HG02610 (cell line): ENCODE data around the gene OR6S1.

Experiments
- ATAC-seq: cut with Tn5 transposase; IDR thresholded peaks from one replicate; pipeline ENCODE4 v1.9.1; 2021; ENCODE audit warnings: mild to moderate bottlenecking, moderate library complexity; ENCODE audit not compliant: unreplicated experiment

Gene OR6S1, protein sequence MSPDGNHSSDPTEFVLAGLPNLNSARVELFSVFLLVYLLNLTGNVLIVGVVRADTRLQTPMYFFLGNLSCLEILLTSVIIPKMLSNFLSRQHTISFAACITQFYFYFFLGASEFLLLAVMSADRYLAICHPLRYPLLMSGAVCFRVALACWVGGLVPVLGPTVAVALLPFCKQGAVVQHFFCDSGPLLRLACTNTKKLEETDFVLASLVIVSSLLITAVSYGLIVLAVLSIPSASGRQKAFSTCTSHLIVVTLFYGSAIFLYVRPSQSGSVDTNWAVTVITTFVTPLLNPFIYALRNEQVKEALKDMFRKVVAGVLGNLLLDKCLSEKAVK

GRCh38 chr14:20641591-20641990 lies at the start of gene OR6S1:
Gene OR6S1, minus strand, starts transcription at chr14:20641691. Its CDS starts 0 bp downstream, at chr14:20641691.
- ATAC-seq: no peak

DNA sequence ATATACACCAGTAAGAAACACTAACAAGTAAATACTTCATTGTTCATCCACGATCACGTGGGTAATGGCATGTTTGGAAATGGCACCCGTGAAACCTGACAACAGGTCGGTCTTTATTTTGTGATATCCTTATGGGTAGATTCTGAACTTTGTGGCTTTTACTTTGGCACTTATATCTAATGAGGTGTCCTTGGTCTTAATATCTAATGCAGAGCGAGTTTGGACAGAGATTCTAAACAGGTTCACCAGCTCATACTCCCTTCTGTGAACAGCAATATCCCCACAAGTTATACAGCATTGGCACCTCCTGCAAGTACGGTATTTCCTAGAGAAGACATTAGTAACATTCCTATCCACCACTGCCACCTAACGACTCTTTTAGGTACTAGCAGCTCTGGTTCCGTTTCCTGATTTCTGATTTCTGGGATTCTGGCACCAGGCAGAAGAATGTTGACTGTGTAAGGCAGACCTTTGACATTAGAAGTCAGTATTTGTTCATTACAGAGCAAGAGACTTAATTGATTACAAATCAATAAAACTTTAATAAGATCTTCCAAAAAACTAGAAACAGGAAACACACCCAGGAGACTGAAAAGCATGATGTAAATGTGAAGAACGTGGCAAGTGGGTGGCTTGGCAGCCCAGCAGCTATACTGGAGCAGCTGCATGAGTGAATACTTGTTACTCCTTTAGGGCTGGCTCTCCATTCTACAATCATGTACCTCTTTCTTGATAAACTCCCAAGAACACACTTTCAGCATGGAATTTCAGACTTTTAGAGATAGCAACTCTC lies 49.6 kb upstream of the OR6S1 start:
- ATAC-seq: no peak

GRCh38 chr14:20688167-20688839 lies 46.8 kb upstream of the OR6S1 start, which contains the start of gene ANG:
Gene ANG, plus strand, starts transcription at chr14:20688764. Its CDS starts 4,801 bp downstream, at chr14:20693565.
- ATAC-seq: no peak

DNA sequence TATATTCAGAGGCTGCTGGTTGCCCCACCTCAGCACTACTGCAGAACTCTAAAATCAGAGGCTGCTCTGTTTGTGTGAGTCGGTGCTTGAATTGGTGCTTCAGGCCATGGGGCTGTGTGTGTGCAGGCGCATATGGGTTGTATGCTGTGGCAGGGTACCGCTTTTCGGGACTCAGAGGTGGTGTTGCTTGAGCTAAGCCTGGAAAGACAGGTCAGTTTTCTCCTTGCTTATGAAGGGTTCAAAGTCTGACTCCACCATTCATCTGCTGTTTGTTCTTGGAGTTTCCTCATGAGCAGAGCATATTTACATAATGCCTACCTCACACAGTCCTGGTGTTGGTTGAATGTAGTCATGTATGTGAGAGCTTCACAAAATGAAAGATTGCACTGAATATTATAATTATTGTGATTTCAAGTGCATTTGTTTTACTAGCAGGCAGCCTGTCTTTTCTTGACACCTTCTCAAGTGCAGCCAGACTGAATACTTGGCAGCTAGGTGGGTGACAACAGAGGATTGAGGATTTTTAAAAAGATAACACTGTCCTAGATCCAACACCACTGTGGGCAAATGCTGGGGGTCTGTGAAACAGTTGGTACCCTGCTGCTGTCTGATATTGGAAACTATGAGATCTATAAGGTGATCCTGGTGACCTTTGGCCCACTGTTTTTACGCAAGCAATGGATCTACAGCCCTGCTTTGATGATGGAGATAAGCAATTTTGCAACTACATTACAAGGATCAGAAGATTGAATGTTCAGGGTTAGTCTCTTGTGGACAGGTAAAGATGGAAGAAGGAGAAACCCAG lies 46.1 kb upstream of the OR6S1 start:
- ATAC-seq: no peak

DNA sequence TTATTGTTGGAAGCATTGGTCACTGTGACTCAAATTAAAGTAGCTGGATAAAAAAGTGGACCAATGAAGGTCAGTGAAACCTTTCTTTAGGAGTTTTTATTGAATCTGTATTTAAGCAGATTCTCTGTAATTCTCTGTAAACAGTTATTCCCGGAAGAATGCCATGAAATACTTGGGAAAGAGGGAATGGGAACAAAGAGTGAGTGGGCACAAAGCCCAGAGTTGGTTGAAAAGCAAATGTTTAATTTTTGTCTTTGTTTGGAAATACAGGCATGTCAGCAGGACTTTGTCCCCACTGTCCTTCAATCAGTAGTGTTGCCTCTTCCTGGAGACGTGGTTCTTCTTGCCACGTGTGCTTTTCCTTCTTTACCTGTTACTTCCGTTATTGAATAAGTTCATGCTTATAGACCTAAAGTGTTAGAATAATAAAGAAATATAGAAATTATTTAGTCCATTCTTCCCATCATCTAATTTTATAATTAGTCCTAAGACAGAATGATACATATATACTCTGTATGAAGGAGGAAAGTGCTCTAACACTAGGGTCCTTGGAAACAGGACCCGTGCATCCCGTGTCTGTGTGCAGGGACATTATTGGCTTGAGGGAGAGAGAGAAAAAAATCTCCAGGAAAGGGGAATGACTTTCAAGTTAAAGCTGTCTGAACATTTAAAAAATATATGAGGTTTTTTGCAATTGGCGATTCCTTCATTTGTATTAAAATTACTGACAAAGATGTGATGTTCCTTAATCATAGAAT lies 45.1 kb upstream of the OR6S1 start:
- ATAC-seq: no peak

DNA sequence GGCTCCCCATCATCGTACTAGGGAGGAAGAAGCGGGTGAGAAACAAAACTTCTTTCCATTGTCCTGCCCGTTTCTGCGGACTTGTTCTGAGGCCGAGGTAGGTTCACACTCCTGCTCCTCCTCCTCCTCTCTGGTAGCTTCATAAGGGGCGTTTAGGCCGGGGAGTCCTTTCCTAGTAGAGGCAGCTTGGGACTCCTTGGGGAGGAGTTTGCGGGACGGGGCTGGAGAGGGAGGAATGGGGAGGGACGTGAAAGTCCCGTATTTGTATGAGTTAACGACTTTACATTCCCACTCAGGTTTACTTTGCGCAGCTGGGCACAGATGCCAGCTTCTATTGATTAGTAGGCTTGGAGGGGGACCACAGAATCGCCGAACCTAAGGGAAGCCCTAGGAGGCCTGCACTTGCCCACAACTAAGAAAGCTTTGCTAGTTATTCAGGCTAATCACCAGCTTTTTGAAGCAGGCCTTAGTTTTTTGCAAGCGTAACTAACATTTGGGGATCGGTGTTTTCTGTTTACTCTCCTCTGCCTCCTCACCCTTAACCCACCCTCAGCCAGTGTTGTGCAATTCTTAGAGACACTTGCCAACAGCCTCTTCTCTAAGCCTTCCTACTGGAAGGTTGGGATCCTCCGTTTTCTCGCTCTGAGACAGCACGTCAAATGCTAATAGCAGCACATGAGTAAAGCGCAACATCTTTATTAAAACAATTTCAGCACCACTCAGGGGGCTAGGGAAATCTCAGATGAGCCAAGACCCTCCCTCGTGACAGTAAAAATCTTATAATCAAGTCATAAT lies 43.4 kb upstream of the OR6S1 start:
- no peak for ATAC-seq

- peak; percentile 23 for ATAC-seq
Measured at GRCh38 chr14:20683891-20684661, 42.6 kb upstream of the OR6S1 start, which contains the start of gene RNASE4. Gene RNASE4, plus strand, starts transcription at chr14:20684560. Its CDS starts 14,812 bp downstream, at chr14:20699372.

- peak; percentile 33 for ATAC-seq
Measured at GRCh38 chr14:20683125-20683890, 41.8 kb upstream of the OR6S1 start.

DNA sequence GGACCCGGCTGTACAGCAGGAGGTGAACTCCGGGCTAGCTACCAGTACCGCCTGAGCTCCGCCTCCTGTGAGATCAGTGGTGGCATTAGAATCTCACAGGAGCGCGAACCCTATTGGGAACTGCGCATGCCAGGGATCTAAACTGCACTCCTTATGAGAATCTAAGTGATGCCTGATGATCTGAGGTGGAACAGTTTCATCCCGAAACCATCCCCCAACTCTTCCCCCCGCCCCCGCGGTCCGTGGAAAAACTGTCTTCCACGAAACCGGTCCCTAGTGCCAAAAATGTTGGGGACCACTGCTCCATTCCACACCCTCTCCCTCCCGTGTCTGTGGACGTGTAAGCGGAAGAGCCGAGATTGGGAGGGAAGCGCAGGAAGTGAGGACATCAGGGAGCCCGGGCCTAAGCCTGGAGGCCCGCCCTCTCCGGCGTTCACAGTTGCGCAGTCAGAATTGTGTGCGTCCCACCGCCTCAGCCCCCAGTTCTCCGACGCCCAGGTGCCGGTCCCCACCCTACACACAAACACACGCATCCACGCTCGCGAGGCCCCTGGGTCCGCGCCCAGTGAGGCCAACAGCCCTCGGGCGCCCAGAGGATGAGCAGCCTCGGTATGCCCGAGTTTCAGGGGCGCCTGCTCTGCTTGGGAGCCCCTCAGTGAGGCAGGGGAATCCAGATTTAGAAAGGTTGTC lies 41.1 kb upstream of the OR6S1 start:
- peak; percentile 54 for ATAC-seq

GRCh38 chr14:20682127-20682434 lies 40.6 kb upstream of the OR6S1 start:
- ATAC-seq: no peak

- ATAC-seq: peak; percentile 26
Measured at GRCh38 chr14:20681348-20682126, 40.0 kb upstream of the OR6S1 start.

DNA sequence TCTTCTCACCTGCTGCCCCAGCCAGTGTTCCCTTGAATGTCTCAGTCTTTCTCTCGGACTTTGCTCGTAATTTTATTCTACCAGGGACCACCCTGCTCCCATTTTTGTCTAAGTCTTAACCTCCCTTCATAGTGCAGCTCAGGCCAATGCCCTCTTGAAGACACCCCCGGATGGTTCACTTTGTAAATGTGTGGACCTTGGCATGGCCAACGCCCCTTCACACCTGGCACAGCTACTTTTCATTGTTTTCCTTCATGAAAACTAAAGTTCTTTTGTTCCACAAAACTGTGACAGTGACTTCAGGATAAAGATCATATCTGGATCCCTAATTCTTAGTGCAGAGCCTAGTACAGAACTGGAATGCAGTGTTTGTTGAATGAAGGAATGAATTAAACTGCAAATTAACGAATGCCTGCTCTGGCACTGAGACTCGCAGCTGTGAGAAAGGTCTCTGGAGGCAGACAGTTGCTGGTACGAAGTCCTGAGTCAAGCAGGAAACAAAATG lies 39.4 kb upstream of the OR6S1 start:
- peak; percentile 29 for ATAC-seq

DNA sequence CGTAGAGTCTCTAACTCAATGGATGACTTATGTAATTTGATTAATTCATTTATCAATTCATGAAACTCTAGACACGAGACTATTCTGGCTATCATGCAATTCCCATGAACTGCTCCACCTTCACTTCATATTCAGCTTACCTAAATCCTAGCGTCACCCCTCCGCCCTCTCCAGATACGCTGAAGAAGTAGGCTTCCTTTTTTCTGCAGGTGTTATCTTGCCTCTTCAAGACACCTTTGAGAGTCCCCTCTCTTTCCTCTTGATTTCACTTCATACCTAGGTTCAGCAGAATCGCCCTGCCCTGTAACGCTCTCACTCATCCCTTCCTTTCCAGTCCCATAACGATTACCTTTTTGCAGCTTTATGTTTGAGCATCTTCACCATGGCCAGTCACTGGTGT lies 38.9 kb upstream of the OR6S1 start:
- no peak for ATAC-seq

GRCh38 chr14:20679907-20680306 lies 38.4 kb upstream of the OR6S1 start:
- ATAC-seq: no peak

DNA sequence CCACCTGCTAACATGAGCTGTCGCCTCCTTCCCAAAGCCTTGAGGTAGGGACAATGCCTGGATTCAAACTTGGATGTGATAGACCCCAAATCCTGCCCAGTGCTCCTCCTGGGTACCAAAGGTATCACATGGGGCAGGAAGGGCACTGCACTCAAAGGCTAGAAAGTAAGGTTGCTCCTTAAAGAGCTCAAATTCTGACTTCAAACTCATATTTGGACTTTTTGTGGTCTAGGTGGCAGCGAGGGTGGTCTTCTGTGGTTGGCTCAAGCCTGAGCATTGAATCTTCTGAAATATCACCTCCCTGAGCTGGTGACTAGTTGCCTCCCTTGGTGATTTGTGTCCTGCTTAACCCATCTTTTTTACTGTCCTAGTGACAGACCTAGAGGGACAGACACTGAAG lies 34.6 kb upstream of the OR6S1 start:
- ATAC-seq: peak; percentile 3

- peak; percentile 76 for ATAC-seq
Measured at GRCh38 chr14:20675669-20676068, 34.2 kb upstream of the OR6S1 start.
